HG02678 (cell line): ENCODE data around the gene TMEM233.

Experiments
- ATAC-seq: cut with Tn5 transposase; IDR thresholded peaks from one replicate; pipeline ENCODE4 v1.9.1; 2021; ENCODE audit warnings: mild to moderate bottlenecking, moderate library complexity; ENCODE audit not compliant: unreplicated experiment

Gene TMEM233

DNA sequence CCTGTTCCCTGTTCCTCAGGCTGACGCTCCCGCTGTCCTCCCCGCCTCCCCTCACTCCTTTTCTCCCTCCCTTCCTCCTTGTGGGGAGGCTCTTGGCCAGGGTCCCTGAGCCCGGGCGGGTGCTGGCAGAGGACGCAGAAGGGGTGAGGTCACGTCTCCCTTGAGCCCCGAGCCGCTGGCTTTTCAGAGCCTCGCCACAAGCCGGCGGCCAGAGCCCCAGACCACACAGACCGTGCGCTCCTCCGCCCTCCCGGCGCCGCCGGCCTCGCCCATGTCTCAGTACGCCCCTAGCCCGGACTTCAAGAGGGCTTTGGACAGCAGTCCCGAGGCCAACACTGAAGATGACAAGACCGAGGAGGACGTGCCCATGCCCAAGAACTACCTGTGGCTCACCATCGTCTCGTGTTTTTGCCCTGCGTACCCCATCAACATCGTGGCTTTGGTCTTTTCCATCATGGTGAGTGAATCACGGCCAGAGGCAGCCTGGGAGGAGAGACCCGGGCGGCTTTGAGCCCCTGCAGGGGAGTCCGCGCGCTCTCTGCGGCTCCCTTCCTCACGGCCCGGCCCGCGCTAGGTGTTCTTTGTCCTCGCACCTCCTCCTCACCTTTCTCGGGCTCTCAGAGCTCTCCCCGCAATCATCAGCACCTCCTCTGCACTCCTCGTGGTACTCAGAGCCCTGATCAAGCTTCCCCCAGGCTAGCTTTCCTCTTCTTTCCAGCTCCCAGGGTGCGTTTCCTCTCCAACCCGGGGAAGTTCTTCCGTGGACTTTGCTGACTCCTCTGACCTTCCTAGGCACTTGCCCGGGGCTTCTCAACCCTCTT lies at the start of gene TMEM233:
TMEM233 (plus strand) TSS at position 197 of the 821 bp plus-strand sequence; CDS start at position 272, 75 bp downstream.
- no peak for ATAC-seq

DNA sequence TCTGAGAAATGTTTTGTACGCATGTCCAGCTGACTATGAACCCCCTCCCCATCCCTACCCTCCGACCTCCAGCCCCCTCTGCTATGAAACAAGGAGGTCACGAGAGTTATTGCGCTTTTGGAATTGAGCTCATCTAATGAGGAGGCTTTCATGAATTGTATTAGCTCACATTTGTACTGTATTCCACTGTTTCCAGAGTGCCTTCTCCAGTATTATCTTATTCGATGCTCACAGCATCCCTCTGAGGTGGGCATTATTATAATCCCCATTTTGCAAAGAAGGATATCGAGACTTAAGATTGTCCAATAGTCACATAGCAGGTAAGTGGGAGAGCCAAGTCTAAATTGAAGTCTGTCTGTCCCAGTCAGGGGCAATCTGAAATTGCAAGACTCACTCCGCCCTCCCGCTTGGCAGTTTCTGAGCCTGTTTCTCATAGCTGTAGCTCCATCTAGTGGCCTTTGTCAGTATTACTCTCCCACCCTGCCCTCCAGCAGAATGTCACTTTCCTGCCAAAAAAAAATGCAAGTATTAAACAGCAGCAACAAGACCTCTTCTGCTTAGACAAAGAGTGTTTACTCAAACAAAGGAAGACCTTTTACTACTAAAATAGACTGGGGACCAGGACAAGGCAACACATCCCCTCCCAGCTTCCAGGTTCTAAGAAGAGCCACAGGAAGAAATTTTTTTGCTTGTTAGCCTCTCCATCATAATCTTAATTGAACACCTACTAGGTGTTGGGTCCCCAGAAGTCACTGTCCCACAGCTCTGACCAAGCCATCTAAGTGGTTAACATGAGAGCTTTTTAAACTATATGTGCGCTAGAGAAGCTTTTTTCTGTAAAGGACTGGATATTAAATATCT lies 48.6 kb upstream of the TMEM233 start:
- no peak for ATAC-seq

- ATAC-seq, result no peak
These were observed 47.2 kb upstream of the TMEM233 start for GRCh38 chr12:119546340-119546739.

DNA sequence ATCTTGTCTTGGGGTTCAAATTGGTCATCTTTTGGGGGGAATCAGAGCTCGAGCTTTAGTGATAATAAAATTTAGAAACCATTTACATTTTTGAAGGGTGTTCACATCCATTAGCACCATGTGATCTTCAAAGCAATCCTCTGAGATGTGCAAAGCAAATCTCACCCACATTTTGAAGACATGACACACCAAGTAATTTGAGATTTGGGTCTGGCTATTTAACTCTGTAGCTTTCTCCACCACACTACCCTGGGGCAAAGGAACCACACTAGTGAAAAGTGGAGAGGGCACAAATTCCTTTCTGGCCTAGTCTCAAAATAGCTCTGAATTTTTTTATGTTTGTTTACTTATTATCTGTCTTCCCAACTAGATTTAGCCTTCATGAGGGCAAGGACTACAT lies 46.6 kb upstream of the TMEM233 start:
- no peak for ATAC-seq

DNA sequence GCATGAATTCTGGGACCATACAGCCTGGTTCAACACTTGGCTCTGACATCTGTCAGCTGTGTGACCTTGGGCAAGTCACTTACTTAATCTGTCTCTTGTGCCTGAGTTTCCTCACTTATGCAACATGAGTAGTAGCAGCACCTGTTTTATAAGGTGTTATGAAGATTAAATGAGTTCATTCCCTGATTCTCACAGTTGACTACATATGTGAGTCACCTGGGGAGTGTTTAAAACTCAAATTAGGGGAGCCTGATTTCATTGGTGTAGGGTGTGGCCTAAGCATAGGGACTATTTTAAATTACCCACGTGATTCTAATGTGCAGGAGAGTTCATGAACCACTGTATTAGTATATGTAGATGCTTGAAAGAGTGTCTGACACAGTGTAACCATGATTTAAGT lies 36.7 kb upstream of the TMEM233 start:
- ATAC-seq, result no peak

DNA sequence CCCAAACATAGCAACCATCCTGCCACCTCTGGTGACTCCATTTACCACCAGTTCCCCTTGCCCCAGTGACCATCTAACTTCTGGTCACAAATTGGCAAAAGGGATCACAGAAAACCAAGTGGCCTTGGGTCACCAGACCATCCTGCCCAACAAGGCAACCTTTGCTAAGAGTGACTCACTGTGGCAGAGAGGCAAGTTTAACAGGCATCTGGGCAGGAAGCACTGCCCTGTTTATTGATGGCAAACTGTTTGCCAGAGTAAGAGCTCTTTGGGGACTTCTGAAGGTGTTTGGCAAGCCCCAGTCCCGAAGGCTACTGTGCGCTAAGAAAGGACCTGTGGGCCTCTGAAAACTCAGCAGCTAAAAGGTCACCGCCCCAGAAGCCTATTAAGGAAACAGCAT lies 28.2 kb upstream of the TMEM233 start:
- ATAC-seq, result no peak

GRCh38 chr12:119570771-119571170 lies 22.8 kb upstream of the TMEM233 start:
- ATAC-seq, result no peak

DNA sequence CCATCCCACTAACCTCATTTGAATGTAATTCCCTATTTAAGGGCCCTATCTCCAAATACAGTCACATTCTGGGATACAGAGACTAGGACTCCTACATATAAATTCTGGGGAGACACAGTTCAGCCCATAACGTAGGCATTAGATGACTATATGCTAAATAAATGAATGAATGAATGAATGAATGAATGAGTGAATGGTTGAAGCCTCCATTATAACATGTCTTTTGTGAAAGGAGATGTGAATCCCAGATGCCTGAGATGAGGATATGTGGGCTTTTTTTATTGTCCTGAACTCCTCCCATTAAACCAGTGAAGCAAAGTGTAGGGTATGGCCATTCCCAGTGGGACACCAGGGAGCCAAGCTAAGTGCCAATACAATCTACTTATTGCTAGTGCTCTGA lies 20.5 kb upstream of the TMEM233 start:
- ATAC-seq, result no peak

- no peak for ATAC-seq
These were observed 19.3 kb upstream of the TMEM233 start for GRCh38 chr12:119574255-119574654.

DNA sequence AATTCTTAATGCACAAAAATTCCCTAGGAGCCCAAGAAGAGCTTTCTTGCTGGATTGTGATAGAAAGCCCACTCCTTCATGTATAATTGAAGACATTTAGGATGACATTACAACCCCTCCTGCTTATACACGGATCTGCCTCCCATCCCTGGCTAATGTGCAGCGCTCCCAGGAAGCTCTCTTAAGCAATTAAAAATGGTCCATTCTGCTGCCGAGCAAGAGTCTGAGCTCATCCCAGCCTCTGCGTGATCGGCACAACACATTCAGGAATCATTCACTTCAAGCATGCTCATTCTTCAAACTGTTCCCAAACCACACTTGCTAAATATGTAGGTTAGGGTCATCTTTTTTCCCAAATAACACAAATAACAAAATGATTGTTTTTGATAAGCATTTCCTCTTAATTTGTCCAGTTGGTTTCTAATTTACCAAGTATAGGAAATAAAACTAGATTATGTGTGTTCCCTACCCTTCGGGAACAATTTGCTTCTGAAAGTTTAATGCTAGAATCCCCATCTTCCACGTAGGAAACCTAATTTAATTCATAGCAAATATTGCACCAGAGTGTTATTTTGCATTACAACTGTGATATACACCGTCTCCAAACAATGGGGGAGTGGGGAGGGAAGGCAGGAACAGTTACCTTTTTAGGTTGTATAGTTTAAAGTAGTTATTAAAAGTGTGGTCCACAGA lies 17.3 kb upstream of the TMEM233 start:
- ATAC-seq, result no peak

DNA sequence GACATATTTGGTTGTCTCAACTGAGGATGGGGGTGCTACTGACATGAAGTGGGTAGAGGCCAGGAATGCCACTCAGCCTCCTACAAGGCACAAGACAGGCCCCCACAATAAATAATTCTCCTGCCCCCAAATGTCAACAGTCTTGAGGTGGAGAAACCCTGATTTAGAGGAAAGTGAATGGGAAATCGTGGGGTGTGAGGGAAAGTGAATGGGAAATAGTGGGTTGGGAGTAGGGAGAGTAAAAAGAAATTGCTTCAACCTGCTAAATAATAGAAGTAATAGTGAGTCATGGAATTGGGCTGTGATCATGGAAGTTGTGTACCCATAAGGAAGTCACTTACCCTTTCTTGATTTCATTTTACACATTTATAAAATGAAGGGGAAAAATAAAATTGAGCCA lies 16.7 kb upstream of the TMEM233 start:
- ATAC-seq, result no peak

DNA sequence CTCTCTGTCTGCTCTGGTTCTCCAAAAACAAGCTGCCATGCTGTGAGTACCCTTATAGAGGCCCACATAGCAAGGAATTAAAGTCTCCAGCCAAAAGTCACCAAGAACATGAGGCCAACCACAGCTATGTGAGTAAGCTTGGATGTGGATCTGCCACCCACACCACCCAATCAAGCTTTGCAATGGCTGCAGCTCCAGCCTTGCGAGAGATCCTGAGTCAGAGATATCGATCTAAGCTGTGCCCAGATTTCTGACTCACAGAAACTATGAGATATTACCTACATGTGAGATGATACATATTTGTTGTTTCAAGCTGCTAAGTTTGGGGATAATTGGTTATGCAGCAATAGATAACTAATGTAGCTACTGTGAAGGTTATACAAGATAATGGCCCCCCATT lies 15.5 kb upstream of the TMEM233 start:
- no peak for ATAC-seq

- no peak for ATAC-seq
These were observed 4.5 kb upstream of the TMEM233 start for GRCh38 chr12:119589097-119589496.

- ATAC-seq, result no peak
These were observed 3.9 kb upstream of the TMEM233 start for GRCh38 chr12:119589634-119590033.

DNA sequence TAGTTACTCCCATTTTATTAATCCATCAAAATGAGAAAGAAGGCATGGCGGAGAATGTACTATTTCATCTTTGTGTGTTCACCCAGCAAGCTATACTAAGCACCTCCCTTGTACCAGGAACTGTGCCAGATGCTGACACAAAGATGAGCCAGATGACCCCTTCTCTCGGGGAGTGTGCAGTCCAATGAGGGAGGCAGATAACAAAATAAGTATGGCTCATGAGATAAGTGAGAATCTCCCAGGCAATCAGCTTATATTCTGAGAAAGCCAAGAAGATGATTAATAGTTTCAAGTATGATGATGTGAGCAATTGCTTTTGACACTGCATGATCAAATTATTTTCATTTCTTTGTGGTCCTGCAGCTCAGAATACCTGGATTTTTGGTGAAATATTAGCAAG lies 1.3 kb upstream of the TMEM233 start:
- ATAC-seq, result no peak

GRCh38 chr12:119594399-119594730 lies 791 bp downstream of the TMEM233 start:
- ATAC-seq, result no peak

DNA sequence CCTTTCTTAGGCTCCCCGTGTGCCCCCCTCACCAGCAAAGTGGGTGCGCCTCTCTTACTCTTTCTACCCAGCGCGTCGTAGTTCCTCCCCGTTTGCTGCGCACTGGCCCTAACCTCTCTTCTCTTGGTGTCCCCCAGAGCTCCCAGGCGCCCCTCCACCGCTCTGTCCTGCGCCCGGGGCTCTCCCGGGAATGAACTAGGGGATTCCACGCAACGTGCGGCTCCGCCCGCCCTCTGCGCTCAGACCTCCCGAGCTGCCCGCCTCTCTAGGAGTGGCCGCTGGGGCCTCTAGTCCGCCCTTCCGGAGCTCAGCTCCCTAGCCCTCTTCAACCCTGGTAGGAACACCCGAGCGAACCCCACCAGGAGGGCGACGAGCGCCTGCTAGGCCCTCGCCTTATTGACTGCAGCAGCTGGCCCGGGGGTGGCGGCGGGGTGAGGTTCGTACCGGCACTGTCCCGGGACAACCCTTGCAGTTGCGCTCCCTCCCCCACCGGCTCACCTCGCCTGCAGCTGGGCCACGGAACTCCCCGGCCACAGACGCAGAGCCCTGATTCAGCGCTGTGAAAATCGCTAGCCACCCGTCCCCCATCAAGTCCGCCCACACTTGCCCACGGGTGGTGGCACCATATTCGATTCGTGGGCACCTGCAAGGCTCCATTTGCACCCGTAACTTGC lies 1.3 kb downstream of the TMEM233 start:
- ATAC-seq, result no peak

- no peak for ATAC-seq
These were observed 4.6 kb downstream of the TMEM233 start for GRCh38 chr12:119598159-119598558.

GRCh38 chr12:119601877-119602733 lies 8.5 kb downstream of the TMEM233 start:
- ATAC-seq, result no peak

DNA sequence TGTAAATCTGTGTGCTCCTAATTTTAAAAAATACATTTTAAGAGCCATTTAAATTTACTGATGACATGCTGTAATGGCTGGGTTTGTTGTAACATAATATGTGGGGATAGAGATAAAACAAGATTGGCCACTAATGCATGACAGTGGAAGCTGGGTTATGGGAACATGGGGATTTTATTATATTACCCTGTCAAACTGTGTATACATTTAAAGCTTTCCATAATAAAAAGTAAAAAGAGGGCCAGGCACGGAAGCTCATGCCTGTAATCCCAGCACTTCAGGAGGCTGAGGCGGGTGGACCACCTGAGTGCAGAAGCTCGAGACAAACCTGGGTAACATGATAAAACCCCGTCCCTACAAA lies 9.1 kb downstream of the TMEM233 start:
- ATAC-seq, result no peak
